Cardiac fibroblast (primary cell): Measurements from ENCODE around the gene PLXDC1.

ENCODE experiments used
- DNase-seq, 2 donors: peaks; one replicate each; pipeline versions ENCODE4 v3.0.0 to v3.0.0-alpha.2; 2010; ENCODE audit warnings: low read depth in 2 of 2
- H3K4me3 ChIP-seq, 2 donors: replicated peaks in 1 of 2; 1 replicate in 1 of 2; 2 replicates in 1 of 2; pipeline ENCODE4 v1.5.1; 2011; ENCODE audit warnings: low read depth in 2 of 2, low read length in 2 of 2, mild to moderate bottlenecking in 2 of 2, moderate library complexity in 1 of 2
- TF ChIP-seq, protein P1 (sequence below): IDR thresholded peaks from one replicate; pipeline ENCODE4 v1.5.1; 2011; ENCODE audit warnings: low read depth, mild to moderate bottlenecking, low read length, inconsistent platforms

Gene PLXDC1

DNA sequence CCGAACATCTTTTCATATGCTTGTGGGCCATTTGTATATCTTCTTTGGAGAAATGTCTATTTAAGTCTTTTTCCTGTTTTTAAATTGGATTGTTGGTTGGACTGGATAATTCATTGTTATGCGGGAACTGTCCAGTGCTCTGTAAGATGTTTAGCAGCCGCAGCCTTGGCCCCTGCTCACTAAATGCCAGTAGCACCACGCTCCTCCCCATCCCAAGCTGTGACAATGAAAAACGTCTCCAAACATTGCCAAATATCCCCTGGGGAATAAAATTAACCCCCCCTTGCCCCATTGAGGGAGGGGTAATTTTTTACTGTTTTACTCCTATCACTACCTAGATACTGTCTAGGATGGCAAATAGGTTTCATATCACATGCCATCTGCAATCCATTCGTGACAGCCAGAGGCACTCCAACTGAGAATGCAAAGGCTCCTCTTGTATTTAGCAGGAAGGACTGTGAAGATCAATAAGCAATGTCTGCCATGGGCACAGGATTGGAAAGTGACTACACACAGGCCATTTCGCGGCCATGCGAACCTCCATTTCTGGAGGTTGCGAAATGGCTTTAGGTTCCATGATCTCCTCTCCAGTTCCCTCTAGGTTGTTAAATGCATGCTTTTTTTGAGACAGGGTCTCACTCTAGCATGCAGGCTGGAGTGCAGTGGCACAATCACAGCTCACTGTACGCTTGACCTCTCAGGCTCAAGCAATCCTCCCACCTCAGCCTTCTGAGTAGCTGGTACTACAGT, 9.3 kb downstream of the PLXDC1 start:
- H3K4me3 ChIP-seq = no peak overlapping the region
- no peak for DNase-seq
- TF ChIP-seq, protein P1, sequence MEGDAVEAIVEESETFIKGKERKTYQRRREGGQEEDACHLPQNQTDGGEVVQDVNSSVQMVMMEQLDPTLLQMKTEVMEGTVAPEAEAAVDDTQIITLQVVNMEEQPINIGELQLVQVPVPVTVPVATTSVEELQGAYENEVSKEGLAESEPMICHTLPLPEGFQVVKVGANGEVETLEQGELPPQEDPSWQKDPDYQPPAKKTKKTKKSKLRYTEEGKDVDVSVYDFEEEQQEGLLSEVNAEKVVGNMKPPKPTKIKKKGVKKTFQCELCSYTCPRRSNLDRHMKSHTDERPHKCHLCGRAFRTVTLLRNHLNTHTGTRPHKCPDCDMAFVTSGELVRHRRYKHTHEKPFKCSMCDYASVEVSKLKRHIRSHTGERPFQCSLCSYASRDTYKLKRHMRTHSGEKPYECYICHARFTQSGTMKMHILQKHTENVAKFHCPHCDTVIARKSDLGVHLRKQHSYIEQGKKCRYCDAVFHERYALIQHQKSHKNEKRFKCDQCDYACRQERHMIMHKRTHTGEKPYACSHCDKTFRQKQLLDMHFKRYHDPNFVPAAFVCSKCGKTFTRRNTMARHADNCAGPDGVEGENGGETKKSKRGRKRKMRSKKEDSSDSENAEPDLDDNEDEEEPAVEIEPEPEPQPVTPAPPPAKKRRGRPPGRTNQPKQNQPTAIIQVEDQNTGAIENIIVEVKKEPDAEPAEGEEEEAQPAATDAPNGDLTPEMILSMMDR = no peak

DNA sequence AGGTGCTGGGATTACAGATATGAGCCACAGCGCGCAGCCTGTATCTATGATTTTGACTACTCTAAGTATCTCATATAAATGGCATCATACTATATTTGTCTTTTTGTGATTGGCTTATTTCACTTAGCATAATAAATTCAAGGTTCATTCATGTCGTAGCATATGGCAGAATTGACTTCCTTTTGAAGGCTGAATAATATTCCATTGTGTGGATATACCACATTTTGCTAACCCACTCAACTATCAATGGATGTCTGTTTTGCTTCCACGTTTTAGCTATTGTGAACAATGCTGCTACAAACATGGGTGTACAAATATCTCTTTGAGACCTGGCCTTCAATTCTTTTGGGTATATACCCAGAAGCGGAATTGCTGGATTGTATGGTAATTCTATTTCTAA, 10.1 kb downstream of the PLXDC1 start:
- no peak for DNase-seq
- no peak overlapping the region for H3K4me3 ChIP-seq
- TF ChIP-seq, protein P1 = no peak

DNA sequence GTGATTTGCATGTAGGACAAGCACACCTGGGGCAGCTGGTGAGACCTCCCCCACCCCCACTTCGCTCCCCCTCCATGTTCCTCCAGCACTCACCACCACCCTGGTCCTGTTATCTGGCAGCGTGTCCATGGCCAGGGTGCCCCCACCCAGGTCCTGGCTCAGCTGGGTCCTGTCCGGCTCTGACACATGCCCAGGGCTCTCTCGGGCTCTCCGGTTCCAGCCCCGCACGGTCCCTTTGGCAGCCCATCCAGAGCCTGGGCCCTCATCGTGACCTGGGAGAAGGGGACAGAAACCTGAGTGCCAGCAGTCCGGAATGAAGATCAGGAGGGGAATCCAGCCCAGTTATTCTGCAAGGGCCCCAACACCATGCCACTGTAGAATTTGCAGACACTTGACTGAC, 11.9 kb downstream of the PLXDC1 start:
- DNase-seq = no peak
- TF ChIP-seq, protein P1 = no peak
- no peak overlapping the region for H3K4me3 ChIP-seq

DNA sequence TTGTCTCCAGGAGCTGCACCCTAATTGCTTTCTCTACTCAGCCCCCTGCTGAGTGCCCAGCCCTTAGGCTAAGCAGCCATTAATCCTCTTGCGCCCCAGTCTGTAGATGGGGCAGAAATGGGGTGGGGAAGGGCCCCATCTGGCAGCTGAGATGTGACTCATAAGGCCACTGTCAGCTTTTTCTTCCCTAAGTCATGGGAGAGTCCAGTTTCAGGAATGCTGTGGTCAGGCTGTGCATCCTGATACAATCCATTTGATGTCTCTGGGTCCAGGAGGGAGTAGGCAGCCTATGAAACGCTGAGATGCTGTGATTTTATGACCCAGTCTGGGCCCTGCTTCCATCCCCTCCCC, 12.3 kb downstream of the PLXDC1 start:
- no peak overlapping the region for H3K4me3 ChIP-seq

DNA sequence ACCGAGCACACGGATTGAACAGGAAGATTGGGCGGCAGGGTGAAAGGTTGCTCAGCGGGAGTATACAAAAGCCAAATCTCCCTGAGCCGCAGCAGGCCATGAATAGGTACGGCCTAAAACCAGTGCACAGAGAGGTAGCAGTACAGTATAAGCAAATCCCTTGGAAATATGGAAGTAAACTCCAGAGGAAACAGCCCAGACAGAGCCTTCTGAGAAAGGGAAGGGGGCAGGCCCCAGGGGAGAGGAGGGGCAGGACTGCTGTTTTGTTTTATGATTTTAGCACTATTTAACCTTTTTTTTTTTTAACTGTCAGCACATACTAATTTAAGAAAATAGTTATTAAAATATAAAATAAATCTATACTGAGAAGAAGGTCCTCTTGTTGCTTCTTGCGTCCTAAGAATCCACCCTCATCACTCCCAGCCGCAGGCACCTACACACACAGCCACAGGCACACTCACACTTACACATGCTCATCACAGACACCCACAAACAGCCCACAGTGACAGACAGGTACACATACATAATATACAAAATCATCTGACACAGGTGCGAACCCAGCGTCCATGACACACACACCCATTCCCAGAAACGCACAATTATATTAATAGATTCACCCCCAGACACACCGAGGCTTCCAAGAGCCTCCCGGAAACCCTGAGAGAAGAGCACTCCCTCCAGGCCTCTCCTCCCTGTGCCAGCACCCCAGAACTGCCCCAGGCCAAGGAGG, 12.8 kb downstream of the PLXDC1 start:
- TF ChIP-seq, protein P1 = no peak
- H3K4me3 ChIP-seq = no peak overlapping the region
- no peak for DNase-seq

More for the DNA sequence above, 12.3 kb downstream of the PLXDC1 start:
- peak; percentile 46 to 86 for DNase-seq
- TF ChIP-seq, protein P1 = no peak

DNA sequence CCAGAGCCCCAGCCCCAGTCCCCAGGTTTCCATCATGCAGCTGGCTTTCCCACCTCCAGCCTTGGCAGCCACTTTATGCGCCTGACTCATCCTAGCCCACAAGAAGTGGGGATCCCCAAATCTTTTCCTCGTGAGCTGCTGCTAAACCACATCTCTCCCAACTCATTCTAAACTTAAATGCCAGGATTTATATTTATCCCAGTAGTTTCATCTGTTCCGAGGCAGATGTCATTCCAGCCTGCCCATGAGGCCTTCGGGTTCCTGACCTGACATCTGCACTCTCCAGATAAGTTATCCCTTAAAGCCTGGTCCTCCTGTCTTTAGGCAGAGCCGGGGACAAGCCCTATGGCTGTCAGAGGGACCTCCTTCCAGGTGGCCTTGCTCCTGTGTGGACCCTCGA, 16.6 kb downstream of the PLXDC1 start:
- DNase-seq = no peak
- H3K4me3 ChIP-seq = no peak overlapping the region
- TF ChIP-seq, protein P1 = no peak
